Measurements from ENCODE around the gene NGRN.

Gene NGRN

GRCh38 chr15:90227816-90228772 lies 37.4 kb upstream of the NGRN start:
- no peak overlapping the region for H3K27ac ChIP-seq (replicated peaks)
- H3K4me3 ChIP-seq (replicated peaks; ENCODE audit: insufficient read depth, low read length), result no peak overlapping the region
- TF ChIP-seq SPI1 (IDR thresholded peaks at IDR 0.05; ENCODE audit: borderline replicate concordance, low read depth), result no peak
- TF ChIP-seq GABPA (IDR thresholded peaks at IDR 0.05; ENCODE audit: low read depth), result no peak
- TF ChIP-seq POLR2AphosphoS5 (IDR thresholded peaks at IDR 0.05; ENCODE audit: low read depth), result no peak
- TF ChIP-seq, protein P1, sequence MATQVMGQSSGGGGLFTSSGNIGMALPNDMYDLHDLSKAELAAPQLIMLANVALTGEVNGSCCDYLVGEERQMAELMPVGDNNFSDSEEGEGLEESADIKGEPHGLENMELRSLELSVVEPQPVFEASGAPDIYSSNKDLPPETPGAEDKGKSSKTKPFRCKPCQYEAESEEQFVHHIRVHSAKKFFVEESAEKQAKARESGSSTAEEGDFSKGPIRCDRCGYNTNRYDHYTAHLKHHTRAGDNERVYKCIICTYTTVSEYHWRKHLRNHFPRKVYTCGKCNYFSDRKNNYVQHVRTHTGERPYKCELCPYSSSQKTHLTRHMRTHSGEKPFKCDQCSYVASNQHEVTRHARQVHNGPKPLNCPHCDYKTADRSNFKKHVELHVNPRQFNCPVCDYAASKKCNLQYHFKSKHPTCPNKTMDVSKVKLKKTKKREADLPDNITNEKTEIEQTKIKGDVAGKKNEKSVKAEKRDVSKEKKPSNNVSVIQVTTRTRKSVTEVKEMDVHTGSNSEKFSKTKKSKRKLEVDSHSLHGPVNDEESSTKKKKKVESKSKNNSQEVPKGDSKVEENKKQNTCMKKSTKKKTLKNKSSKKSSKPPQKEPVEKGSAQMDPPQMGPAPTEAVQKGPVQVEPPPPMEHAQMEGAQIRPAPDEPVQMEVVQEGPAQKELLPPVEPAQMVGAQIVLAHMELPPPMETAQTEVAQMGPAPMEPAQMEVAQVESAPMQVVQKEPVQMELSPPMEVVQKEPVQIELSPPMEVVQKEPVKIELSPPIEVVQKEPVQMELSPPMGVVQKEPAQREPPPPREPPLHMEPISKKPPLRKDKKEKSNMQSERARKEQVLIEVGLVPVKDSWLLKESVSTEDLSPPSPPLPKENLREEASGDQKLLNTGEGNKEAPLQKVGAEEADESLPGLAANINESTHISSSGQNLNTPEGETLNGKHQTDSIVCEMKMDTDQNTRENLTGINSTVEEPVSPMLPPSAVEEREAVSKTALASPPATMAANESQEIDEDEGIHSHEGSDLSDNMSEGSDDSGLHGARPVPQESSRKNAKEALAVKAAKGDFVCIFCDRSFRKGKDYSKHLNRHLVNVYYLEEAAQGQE (IDR thresholded peaks at IDR 0.05; ENCODE audit: insufficient replicate concordance, low read depth), result no peak
- TF ChIP-seq, protein P2, sequence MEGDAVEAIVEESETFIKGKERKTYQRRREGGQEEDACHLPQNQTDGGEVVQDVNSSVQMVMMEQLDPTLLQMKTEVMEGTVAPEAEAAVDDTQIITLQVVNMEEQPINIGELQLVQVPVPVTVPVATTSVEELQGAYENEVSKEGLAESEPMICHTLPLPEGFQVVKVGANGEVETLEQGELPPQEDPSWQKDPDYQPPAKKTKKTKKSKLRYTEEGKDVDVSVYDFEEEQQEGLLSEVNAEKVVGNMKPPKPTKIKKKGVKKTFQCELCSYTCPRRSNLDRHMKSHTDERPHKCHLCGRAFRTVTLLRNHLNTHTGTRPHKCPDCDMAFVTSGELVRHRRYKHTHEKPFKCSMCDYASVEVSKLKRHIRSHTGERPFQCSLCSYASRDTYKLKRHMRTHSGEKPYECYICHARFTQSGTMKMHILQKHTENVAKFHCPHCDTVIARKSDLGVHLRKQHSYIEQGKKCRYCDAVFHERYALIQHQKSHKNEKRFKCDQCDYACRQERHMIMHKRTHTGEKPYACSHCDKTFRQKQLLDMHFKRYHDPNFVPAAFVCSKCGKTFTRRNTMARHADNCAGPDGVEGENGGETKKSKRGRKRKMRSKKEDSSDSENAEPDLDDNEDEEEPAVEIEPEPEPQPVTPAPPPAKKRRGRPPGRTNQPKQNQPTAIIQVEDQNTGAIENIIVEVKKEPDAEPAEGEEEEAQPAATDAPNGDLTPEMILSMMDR (IDR thresholded peaks at IDR 0.05; ENCODE audit: insufficient read depth, low read length), result no peak
- no peaks in the 10 kb centered on the region for H3K27me3 ChIP-seq (ENCODE audit: insufficient read depth, poor library complexity, severe bottlenecking)
- DNase-seq (ENCODE audit: low read depth in 1 of 2, low spot score in 1 of 2), result no peak

DNA sequence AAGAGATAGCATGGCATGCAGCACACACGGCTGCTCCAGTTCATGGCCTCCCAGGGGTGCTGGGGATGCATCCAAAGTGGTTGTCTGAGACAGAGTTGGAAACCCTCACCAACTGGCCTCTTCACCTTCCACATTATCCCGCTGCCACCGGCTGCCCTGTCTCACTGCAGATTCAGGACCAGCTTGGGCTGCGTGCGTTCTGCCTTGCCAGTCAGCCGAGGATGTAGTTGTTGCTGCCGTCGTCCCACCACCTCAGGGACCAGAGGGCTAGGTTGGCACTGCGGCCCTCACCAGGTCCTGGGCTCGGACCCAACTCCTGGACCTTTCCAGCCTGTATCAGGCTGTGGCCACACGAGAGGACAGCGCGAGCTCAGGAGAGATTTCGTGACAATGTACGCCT lies 36.5 kb upstream of the NGRN start:
- TF ChIP-seq SPI1 (IDR thresholded peaks at IDR 0.05; ENCODE audit: borderline replicate concordance, low read depth), result no peak
- TF ChIP-seq, protein P1 (IDR thresholded peaks at IDR 0.05; ENCODE audit: insufficient replicate concordance, low read depth), result no peak
- TF ChIP-seq, protein P2 (IDR thresholded peaks at IDR 0.05; ENCODE audit: insufficient read depth, low read length), result no peak
- no peak for TF ChIP-seq GABPA (IDR thresholded peaks at IDR 0.05; ENCODE audit: low read depth)
- no peak overlapping the region for H3K4me3 ChIP-seq (replicated peaks; ENCODE audit: insufficient read depth, low read length)
- no peaks in the 10 kb centered on the region for H3K27me3 ChIP-seq (ENCODE audit: insufficient read depth, poor library complexity, severe bottlenecking)
- no peak overlapping the region for H3K27ac ChIP-seq (replicated peaks)
- no peak for DNase-seq (ENCODE audit: low read depth in 1 of 2, low spot score in 1 of 2)

DNA sequence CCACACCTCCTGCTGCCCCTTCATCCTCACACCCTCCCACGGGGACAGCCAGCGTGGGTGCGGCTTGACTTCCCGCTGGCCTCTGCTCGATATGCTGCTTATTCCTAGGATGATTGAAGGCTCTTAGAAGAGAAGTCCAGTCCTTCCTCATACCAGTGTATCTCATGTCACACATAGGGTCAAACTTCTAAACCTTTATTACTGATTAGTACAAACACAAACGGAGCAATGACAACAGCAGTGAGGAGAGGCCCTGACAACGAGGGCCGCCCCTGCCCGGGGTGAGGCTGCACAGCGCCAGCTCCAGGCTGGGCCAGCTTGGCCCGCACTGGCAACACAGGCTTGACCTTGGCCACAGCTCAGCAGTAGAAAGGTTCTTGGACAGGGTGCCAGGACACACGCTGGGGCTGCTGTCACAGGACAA lies 35.4 kb upstream of the NGRN start:
- H3K27me3 ChIP-seq (ENCODE audit: insufficient read depth, poor library complexity, severe bottlenecking), result no peaks in the 10 kb centered on the region
- no peak overlapping the region; the same call in 1 of the 2 replicates for H3K27ac ChIP-seq (replicated peaks)
- no peak for TF ChIP-seq POLR2AphosphoS5 (IDR thresholded peaks at IDR 0.05; ENCODE audit: low read depth)
- DNase-seq (ENCODE audit: low read depth in 1 of 2, low spot score in 1 of 2), result no peak
- no peak overlapping the region for H3K4me3 ChIP-seq (replicated peaks; ENCODE audit: insufficient read depth, low read length)

DNA sequence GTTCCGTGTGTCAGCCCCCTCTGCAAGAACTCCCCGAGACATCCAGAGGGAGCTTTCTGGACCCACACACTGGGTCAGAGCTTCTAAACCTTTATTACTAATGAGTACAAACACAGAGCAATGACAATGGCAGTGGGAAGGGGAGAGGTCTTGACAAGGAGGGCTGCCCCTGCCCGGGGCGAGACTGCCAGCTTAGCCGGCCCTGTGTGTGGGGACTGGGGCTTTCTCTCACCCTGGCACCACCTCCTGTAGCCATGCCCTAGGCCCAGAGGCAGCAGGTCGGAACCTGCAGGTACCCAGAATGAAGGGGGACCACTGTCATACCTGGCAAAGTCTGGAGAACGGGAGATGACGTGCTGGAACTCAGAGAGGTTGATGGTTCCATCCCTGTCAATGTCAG lies 34.9 kb upstream of the NGRN start:
- Histone ChIP-seq H3K27me3 (ENCODE audit: insufficient read depth, poor library complexity, severe bottlenecking) (no peaks in the 10 kb centered on the region), H3K27ac (replicated peaks) (peak overlapping the region; percentile 39), H3K4me3 (replicated peaks; ENCODE audit: insufficient read depth, low read length) (no peak overlapping the region; the same call in 1 of the 2 replicates)
- DNase-seq (ENCODE audit: low read depth in 1 of 2, low spot score in 1 of 2), result no peak
- TF ChIP-seq POLR2AphosphoS5 (IDR thresholded peaks at IDR 0.05; ENCODE audit: low read depth) (no peak; the same call in 1 of the 2 replicates), GABPA (IDR thresholded peaks at IDR 0.05; ENCODE audit: low read depth) (no peak), SPI1 (IDR thresholded peaks at IDR 0.05; ENCODE audit: borderline replicate concordance, low read depth) (no peak)
- TF ChIP-seq, protein P1 (IDR thresholded peaks at IDR 0.05; ENCODE audit: insufficient replicate concordance, low read depth), result no peak
- TF ChIP-seq, protein P2 (IDR thresholded peaks at IDR 0.05; ENCODE audit: insufficient read depth, low read length), result no peak

All from HL-60 (cell line).